ENCODE measurements around the gene HRCT1.
"Not testable (repeated sequence)": the region's sequence is repeated elsewhere in the genome, so short reads cannot be mapped to it uniquely, and the experiment has no call there.

Gene HRCT1

DNA sequence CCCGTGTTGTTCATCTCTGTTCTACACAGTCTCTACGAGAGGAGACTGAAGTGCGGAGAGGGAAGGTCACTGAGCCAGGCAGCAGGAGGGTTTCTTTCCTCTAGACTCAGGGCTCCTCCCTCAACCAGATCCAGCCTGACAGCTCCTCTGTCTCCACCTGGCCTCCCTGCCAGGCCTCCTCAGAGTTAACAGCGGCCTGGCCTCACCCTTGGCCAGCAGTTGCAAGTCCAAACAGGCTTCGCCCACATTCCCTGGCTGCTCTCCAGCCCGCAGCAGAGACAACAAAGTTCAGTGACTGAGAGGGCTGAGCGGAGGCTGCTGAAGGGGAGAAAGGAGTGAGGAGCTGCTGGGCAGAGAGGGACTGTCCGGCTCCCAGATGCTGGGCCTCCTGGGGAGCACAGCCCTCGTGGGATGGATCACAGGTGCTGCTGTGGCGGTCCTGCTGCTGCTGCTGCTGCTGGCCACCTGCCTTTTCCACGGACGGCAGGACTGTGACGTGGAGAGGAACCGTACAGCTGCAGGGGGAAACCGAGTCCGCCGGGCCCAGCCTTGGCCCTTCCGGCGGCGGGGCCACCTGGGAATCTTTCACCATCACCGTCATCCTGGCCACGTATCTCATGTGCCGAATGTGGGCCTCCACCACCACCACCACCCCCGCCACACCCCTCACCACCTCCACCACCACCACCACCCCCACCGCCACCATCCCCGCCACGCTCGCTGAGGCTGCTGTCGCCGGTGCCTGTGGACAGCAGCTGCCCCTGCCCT lies at the start of gene HRCT1:
HRCT1 (plus strand) TSS at position 291 of the 768 bp plus-strand sequence; CDS start at position 377, 86 bp downstream.
- DNase-seq, result no peak

DNA sequence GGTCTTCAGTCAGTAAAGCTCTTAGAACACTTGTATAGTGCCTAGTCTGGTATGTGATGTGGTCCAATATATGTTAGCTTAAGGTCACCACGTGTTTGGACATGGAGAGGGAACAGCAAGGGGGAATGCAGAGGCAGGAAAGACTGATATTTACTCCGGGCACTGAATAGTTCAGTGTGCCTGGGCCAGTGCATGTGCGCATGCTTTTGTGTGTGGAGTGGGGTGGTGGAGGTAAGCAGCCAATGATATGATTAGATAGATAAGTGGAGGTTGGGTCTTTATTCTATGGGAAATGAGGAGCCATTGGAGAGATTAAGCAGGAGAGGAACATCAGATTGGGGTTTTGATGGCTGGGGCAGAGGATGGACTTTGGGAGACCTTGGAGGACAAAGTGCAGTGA lies 49.8 kb upstream of the HRCT1 start:
- no peak for DNase-seq

GRCh38 chr9:35856882-35857281 lies 49.1 kb upstream of the HRCT1 start:
- DNase-seq, result no peak

DNA sequence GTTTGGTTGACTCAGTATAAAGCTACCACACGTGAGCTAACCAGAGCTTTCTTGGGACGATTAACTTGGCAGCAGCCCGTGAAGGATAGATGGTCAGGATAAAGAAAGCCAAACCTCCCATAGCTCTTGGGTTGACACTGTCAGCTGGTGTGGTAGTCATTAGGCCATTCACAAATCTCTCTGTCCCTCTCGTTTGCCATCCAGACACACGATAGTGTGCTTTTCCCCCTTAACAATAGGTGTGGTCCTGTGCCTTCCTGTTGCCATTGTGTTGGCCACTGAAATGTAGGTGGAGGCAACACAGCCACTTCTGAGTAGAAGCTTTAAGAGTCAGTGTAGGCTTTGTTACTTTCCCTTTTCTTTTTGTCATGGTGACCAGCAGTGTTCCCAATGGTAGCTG lies 47.5 kb upstream of the HRCT1 start:
- no peak for DNase-seq

DNA sequence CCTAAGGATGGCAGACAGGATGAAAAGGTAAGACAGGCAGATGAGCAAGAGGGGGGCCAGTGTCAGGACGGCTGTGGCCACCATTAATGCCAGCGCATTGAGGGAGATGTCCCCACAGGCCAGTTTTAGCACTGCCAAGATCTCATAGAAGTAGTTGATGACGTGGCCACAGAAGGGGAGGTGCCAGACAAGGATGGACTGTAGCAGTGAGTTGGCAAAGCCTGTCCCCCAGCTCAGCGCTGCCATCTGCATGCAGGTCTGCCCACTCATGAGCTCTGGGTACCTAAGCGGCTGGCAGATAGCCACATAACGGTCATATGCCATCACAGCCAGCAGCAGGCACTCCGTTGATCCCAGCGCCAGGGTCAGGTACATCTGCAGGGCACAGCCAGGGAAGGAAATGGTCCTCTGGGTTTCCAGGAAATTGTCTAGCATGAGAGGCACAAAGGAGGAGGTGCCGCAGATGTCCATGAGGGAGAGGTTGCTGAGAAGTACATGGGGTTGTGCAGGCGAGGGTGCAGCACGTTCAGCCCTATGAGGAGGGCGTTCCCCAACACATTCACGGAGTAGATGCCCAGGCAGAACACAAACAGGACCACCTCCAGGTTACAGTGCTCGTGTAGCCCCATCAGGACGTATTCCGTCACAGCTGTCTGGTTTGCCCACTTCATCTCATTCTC lies 46.6 kb upstream of the HRCT1 start:
- DNase-seq, result no peak

GRCh38 chr9:35859990-35860339 lies 46.0 kb upstream of the HRCT1 start:
- DNase-seq, result no peak

GRCh38 chr9:35861161-35861897 lies 44.7 kb upstream of the HRCT1 start:
- DNase-seq, result no peak

DNA sequence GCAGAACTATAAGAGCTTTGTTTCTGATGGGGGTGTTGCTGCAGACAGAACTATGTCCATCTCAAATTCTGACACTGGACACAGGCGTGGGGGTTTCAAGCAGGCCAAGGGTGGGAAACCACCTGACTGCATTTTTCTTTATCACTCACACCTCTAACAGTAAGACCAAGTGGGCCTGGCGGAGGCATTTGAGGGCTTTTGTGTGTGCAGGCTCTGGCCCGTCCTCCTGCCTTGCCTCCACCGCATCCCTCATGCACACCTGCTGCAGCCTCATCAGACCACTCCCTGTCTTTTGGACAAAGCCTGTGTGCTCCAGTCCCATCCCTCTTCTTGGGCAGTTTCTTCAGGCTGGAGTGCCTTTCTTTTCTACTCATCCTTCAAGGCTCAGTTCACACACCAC lies 43.7 kb upstream of the HRCT1 start:
- DNase-seq, result no peak

GRCh38 chr9:35863583-35863982 lies 42.4 kb upstream of the HRCT1 start:
- DNase-seq, result no peak

- DNase-seq, result no peak
Measured at GRCh38 chr9:35864695-35865255, 41.2 kb upstream of the HRCT1 start.

- no peak for DNase-seq
Measured at GRCh38 chr9:35867538-35867937, 38.5 kb upstream of the HRCT1 start.

DNA sequence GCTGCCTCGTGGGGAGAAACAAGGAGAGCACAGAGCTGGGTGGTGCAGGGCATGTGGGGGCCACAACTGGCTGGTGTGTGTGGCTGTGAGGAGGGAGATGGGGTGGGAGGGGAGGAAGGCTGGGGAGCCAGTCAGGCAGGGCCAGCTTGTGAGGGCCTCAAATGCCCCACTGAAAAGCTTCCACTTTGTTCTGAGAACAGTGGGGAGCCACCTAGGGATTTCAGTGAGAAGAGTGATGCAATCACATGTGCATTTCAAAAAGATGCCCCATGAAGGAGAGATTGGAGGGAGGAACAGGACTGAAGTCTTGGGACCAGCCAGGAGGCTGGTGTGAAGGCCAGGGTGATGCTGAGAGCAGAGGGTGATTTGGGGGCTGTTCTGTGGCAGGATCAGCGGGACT lies 37.1 kb upstream of the HRCT1 start:
- no peak for DNase-seq

GRCh38 chr9:35869621-35870216 lies 36.3 kb upstream of the HRCT1 start:
- no peak for DNase-seq

DNA sequence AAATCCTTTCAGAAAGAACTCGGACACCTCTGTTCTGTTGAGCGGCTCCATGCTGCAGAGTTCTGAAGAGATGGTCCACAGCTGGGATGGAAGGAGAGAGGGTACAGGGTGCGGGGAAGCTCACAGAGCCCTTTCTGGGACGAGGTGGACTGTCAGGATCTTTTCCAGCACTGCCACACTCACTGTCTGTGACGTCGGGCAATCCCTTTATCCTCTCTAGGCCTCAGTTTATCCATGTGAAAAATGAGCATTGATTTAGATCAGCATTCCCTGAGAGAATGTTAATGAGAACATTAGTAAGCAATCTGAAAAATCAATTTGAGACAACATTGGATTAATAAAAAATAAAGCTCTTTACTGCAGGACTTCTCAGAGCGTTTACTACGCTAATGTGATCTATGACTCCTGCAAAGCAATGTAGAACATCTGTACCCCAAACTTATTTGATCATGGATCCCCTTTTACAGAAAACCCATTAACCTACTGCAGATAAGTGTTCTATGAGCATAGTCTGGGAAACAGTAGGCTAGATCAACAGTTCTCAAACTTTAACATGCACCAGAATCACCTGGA lies 35.6 kb upstream of the HRCT1 start, which contains the start of gene OR13J1:
OR13J1 (minus strand) TSS at position 51 of the 573 bp plus-strand sequence; CDS start at position 51, 0 bp downstream.
- no peak for DNase-seq

GRCh38 chr9:35871545-35871944 lies 34.5 kb upstream of the HRCT1 start:
- no peak for DNase-seq

DNA sequence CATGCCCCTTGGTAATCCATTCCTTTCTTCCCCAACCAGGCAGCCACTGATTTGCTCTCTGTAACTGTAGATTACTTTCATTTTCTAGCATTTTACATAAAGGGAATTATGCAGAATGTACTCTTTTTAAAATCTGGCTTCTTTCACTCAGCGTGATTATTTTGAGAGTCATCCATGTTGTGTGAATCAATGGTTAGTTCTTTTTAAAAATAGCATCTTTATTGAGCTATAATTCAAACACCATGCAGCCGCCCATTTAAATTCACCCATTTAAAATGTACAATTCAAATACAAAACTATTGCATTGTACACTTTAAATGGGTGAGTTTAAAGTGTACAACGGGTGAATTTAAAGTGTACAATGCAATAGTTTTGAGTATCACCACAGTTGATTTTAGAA lies 33.5 kb upstream of the HRCT1 start:
- no peak for DNase-seq

DNA sequence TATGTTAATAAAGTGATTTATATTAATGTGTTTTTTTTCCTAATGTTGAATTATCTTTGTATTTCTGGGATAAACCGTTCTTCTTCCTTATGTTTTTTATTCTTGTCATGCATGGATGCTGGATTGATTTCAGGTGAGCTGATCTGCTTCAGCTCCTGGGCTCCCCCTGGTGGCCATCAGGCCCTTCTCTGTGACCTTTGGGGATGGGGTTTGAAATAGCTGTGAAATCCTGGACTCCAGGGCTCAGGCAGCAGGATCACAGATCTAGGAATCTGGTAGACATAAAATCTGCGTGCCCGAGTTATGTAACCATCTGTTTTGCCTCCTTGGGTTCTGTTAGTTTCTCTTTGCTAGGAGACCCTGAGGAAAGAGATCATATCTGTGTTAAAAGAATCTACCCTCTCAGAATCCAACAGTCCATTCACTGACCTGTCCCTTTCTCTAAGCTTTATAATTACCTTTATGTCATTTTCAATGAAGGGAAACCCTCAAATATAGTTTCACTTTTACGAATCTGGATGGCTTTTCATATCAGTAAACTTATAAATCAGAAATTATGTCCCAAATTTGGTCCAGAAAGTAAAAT lies 23.6 kb upstream of the HRCT1 start:
- DNase-seq, result peak; percentile 50

DNA sequence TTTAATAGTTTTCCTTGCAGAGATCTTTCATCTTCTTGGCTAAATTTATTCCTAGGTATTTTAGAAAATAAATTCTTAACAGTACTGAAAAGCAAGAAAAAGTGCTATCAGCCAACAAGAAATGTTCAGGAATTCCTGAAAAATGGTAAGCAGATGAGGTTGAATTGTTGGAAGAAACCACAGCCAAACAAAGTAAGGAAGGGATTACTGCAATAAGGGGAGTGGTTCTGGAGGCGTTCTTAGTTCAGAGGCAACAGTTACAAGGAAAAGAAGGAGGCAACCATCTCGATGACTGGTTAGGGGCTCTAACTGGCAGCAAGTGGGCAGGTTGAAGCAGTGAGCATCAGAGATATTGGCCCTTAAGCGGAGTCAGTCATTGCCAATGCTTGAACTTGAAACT lies 23.0 kb upstream of the HRCT1 start:
- DNase-seq, result no peak

- DNase-seq, result not testable (repeated sequence)
Measured at GRCh38 chr9:35884908-35885307, 21.1 kb upstream of the HRCT1 start.

GRCh38 chr9:35891646-35892045 lies 14.4 kb upstream of the HRCT1 start:
- no peak for DNase-seq

DNA sequence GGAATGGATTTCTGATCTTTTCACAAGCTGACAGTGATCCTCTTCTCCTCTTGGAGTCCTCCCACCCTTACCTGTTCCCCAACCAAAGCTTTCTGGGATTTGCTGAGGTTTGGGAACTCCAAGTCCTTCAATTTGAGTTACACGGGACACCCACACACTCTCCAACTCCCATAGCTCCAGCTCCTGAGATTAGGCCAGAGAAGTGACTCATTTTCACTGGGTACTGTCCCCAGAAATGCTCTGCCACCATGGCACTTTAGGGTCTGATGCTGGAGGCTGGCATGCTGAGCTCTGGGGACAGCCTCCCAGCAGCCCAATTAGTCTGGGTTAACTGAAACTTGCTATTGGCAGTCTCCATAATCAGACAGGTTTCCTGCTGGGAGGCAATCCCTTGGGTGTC lies 14.0 kb upstream of the HRCT1 start:
- no peak for DNase-seq

- DNase-seq, result no peak
Measured at GRCh38 chr9:35896570-35896969, 9.4 kb upstream of the HRCT1 start.

Measured in NCI-H748 treated with DMSO at 0.1 percent for 48 hours (cell line).